ENCODE results near the gene TSPOAP1. TPM values are rescaled to one million over a fixed set of nuclear protein-coding genes. Genes with fewer than 3 reads are reported as not detected.

The TSPOAP1 gene
- total and polyA plus RNA-seq, 2 of the 4 experiments (the other 2 are of a cell fraction): 0.90 to 1.6 TPM

- Histone ChIP-seq H3K23ac (ENCODE audit: low read depth, low read length) (no peak overlapping the region), H3K27me3 (ENCODE audit: control insufficient read depth, insufficient read depth, low read length) (peaks cover 24% of the 10 kb centered on the region), H3K18ac (ENCODE audit: low read depth, low read length) (no peak overlapping the region), H2AK5ac (ENCODE audit: low read depth, low read length) (no peak overlapping the region), H3K4me2 (ENCODE audit: low read depth, low read length) (no peak overlapping the region), H3K14ac (replicated peaks; ENCODE audit: low read depth, low read length) (no peak overlapping the region), H2BK15ac (ENCODE audit: low read depth, low read length) (no peak overlapping the region), H3K9ac (ENCODE audit: low read depth, low read length) (no peak overlapping the region), H3K9me3 (ENCODE audit: control insufficient read depth, insufficient read depth, low read length) (no peaks in the 10 kb centered on the region), H4K91ac (ENCODE audit: insufficient read depth, low read depth, low read length) (no peak overlapping the region), H2BK5ac (ENCODE audit: low read depth, low read length, poor library complexity, severe bottlenecking) (no peak overlapping the region), H2AFZ (replicated peaks; ENCODE audit: low read length, poor library complexity) (no peak overlapping the region), H3K79me1 (ENCODE audit: low read depth in 1 of 2, low read length in 2 of 2) (no peaks in the 10 kb centered on the region), H2AK9ac (replicated peaks; ENCODE audit: low read depth, low read length, poor library complexity) (no peak overlapping the region), H3K4ac (ENCODE audit: low read depth, low read length) (no peak overlapping the region), H3K4me1 (ENCODE audit: control insufficient read depth, insufficient read depth, low read length) (no peaks in the 10 kb centered on the region), H2BK120ac (ENCODE audit: low read depth, low read length) (no peak overlapping the region), H2BK20ac (ENCODE audit: low read depth, low read length) (no peak overlapping the region), H3K4me3 (ENCODE audit: insufficient read depth, low read depth, low read length) (no peak overlapping the region), H4K20me1 (ENCODE audit: insufficient read depth, low read length) (no peaks in the 10 kb centered on the region), H3K36me3 (ENCODE audit: control insufficient read depth, insufficient read depth, low read length) (no peaks in the 10 kb centered on the region), H3K9me1 (ENCODE audit: insufficient read depth, low read length) (no peaks in the 10 kb centered on the region), H4K5ac (ENCODE audit: low read depth, low read length) (no peak overlapping the region), H3K27ac (ENCODE audit: insufficient read depth, low read length) (no peak overlapping the region), H4K8ac (ENCODE audit: low read depth in 2 of 2, low read length in 2 of 2) (no peak overlapping the region), H3K56ac (ENCODE audit: extremely low read depth, insufficient read depth, low read length) (no peak overlapping the region)
- no peak for DNase-seq
- CTCF ChIA-PET: no interaction called here
- POLR2A ChIA-PET (ENCODE audit: unreplicated experiment): no interaction called here
- no TSS peak for BruUV-seq (replicated peaks)
- dilution Hi-C loops (cut with HindIII; ENCODE audit: low sequenced_read_pairs, unreplicated experiment): no loop called here
- TF ChIP-seq SMC3 (IDR thresholded peaks at IDR 0.05; ENCODE audit: low read depth, low read length) (no peak), BHLHE40 (IDR thresholded peaks at IDR 0.05; ENCODE audit: low read depth, low read length) (no peak), MAFK (IDR thresholded peaks at IDR 0.05; ENCODE audit: low read depth, low read length) (no peak), RAD21 (IDR thresholded peaks at IDR 0.05; ENCODE audit: low read length) (no peak), MAZ (IDR thresholded peaks at IDR 0.05; ENCODE audit: borderline replicate concordance, low read depth, low read length) (no peak), NFE2L2 (IDR thresholded peaks at IDR 0.05; ENCODE audit: low read depth, low read length) (no peak), CEBPB (IDR thresholded peaks at IDR 0.05; ENCODE audit: low read depth, low read length) (no peak), POLR2A (IDR thresholded peaks at IDR 0.05; ENCODE audit: low read depth, low read length) (no peak), ELK1 (IDR thresholded peaks at IDR 0.05; ENCODE audit: borderline replicate concordance, low read depth, low read length) (no peak), MXI1 (IDR thresholded peaks at IDR 0.05; ENCODE audit: borderline replicate concordance, low read depth, low read length) (no peak), CTCF (conservative IDR thresholded peaks at IDR 0.05; ENCODE audit: low read depth, low read length) (no peak), RCOR1 (IDR thresholded peaks at IDR 0.05; ENCODE audit: insufficient replicate concordance, low read length) (no peak), RFX5 (IDR thresholded peaks at IDR 0.05; ENCODE audit: low read depth, low read length) (no peak), CHD1 (IDR thresholded peaks at IDR 0.05; ENCODE audit: low read depth, low read length) (no peak)
- intact Hi-C loops (cut with micrococcal nuclease): no loop called here
- WGBS, 2 experiments (ENCODE audit: extremely low coverage in 2 of 2, insufficient read length in 1 of 2): 81% methylated on average over 10 of the region's 16 CpGs; no CpG with 5 or more reads in 1 of the 2 experiments
- ATAC-seq (ENCODE audit: low read depth): no peak
- in situ Hi-C loops (cut with MboI; ENCODE audit: low sequenced_read_pairs): no loop called here
These were observed 48.7 kb downstream of the TSPOAP1 start for GRCh38 chr17:58279736-58280479.

Data from IMR-90 (cell line).